ENCODE data around the gene TMEM63A.
"Not testable (repeated sequence)": the region's sequence is repeated elsewhere in the genome, so short reads cannot be mapped to it uniquely, and the experiment has no call there.

DNA sequence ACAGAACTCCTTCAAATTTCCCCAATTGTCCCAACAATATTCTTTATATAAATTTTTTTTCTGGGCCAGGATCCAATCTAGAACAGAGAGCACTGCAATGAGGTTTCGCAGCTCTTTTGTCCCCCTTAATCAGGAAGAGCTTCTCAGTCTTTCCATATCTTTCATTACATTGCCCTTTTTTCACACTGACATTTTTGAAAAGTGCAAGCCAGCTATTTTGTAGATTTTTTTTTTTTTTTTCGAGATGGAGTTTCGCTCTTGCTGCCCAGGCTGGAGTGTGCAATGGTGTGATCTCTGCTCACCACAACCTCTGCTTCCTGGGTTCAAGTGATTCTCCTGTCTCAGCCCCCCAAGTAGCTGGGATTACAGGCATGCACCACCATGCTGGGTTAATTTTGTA lies 75.4 kb downstream of the TMEM63A start:
- TF ChIP-seq, protein P1, sequence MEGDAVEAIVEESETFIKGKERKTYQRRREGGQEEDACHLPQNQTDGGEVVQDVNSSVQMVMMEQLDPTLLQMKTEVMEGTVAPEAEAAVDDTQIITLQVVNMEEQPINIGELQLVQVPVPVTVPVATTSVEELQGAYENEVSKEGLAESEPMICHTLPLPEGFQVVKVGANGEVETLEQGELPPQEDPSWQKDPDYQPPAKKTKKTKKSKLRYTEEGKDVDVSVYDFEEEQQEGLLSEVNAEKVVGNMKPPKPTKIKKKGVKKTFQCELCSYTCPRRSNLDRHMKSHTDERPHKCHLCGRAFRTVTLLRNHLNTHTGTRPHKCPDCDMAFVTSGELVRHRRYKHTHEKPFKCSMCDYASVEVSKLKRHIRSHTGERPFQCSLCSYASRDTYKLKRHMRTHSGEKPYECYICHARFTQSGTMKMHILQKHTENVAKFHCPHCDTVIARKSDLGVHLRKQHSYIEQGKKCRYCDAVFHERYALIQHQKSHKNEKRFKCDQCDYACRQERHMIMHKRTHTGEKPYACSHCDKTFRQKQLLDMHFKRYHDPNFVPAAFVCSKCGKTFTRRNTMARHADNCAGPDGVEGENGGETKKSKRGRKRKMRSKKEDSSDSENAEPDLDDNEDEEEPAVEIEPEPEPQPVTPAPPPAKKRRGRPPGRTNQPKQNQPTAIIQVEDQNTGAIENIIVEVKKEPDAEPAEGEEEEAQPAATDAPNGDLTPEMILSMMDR (IDR thresholded peaks at IDR 0.05), result not testable (repeated sequence)
- not testable (repeated sequence) for TF ChIP-seq ZFX (IDR thresholded peaks at IDR 0.05; ENCODE audit: borderline replicate concordance)
